IMR-90 (cell line): Measurements from ENCODE around the gene SLC6A13. TPM values are rescaled to one million over a fixed set of nuclear protein-coding genes. Genes with fewer than 3 reads are reported as not detected.

Experiments used
- ATAC-seq: fragments of 200-7000 bp; cut with Tn5 transposase; 2 replicates; pipeline ENCODE4 v1.9.1; 2020; ENCODE audit warnings: low read depth, mild to moderate bottlenecking, moderate library complexity
- BruUV-seq: library from RNA; stranded (reverse); fragments of 400-500 nt; replicated peaks from 2 replicates; lab custom pipeline; 2021; lab: Mats Ljungman, UMichigan
- CTCF ChIA-PET: fragments of 300-600 bp; formaldehyde crosslinking; extraction: SDS; loops from one replicate; lab custom pipeline; 2021; ENCODE audit warnings: antibody characterized with exemption; lab: Yijun Ruan, JAX
- POLR2A ChIA-PET: fragments of 300-600 bp; sonication (Branson Sonifier 250); formaldehyde crosslinking; loops from one replicate; lab custom pipeline; 2022; ENCODE audit warnings: antibody characterized with exemption; ENCODE audit not compliant: unreplicated experiment; lab: Charles Lee
- DNase-seq: peaks from one replicate; pipeline ENCODE4 v3.0.0; 2013
- H2AFZ ChIP-seq: replicated peaks from 2 replicates; pipeline ENCODE3; 2013; ENCODE audit warnings: low read length, mild to moderate bottlenecking; ENCODE audit not compliant: poor library complexity
- H2AK5ac ChIP-seq: 2 replicates; pipeline ENCODE4 v1.6.1; 2013; ENCODE audit warnings: low read depth, low read length, inconsistent platforms
- H2AK9ac ChIP-seq: replicated peaks from 2 replicates; pipeline ENCODE3; 2013; ENCODE audit warnings: mild to moderate bottlenecking, low read depth, low read length, moderate library complexity; ENCODE audit not compliant: poor library complexity
- H2BK120ac ChIP-seq: 2 replicates; pipeline ENCODE4 v1.6.1; 2013; ENCODE audit warnings: low read depth, low read length, inconsistent platforms
- H2BK15ac ChIP-seq: 3 replicates; pipeline ENCODE4 v1.6.1; 2013; ENCODE audit warnings: low read depth, low read length, inconsistent platforms
- H2BK20ac ChIP-seq: 2 replicates; pipeline ENCODE4 v1.6.1; 2013; ENCODE audit warnings: low read depth, mild to moderate bottlenecking, inconsistent platforms, low read length, moderate library complexity
- H2BK5ac ChIP-seq: 2 replicates; pipeline ENCODE4 v1.6.1; 2013; ENCODE audit warnings: mild to moderate bottlenecking, low read depth, low read length, inconsistent platforms; ENCODE audit not compliant: poor library complexity, severe bottlenecking
- H3K14ac ChIP-seq: replicated peaks from 2 replicates; pipeline ENCODE4 v1.6.1; 2013; ENCODE audit warnings: low read depth, low read length, inconsistent platforms
- H3K18ac ChIP-seq: 2 replicates; pipeline ENCODE4 v1.6.1; 2013; ENCODE audit warnings: low read depth, low read length, control low read depth
- H3K23ac ChIP-seq: 2 replicates; pipeline ENCODE4 v1.6.1; 2013; ENCODE audit warnings: low read depth, low read length, inconsistent platforms
- H3K27ac ChIP-seq: 2 replicates; pipeline ENCODE4 v1.5.1; 2013; ENCODE audit warnings: mild to moderate bottlenecking, control low read depth, low read length; ENCODE audit not compliant: insufficient read depth
- H3K27me3 ChIP-seq: 2 replicates; pipeline ENCODE4 v1.6.1; 2013; ENCODE audit warnings: low read length; ENCODE audit not compliant: control insufficient read depth, insufficient read depth
- H3K36me3 ChIP-seq: 2 replicates; pipeline ENCODE4 v1.6.1; 2013; ENCODE audit warnings: low read length, mixed read lengths; ENCODE audit not compliant: control insufficient read depth, insufficient read depth
- H3K4ac ChIP-seq: 2 replicates; pipeline ENCODE4 v1.6.1; 2013; ENCODE audit warnings: low read depth, low read length, inconsistent platforms
- H3K4me1 ChIP-seq: 2 replicates; pipeline ENCODE4 v1.6.1; 2013; ENCODE audit warnings: low read length, mixed read lengths; ENCODE audit not compliant: control insufficient read depth, insufficient read depth
- H3K4me2 ChIP-seq: 2 replicates; pipeline ENCODE4 v1.6.1; 2013; ENCODE audit warnings: low read depth, mild to moderate bottlenecking, control low read depth, low read length, moderate library complexity
- H3K4me3 ChIP-seq: 2 replicates; pipeline ENCODE4 v1.5.1; 2013; ENCODE audit warnings: low read depth, mild to moderate bottlenecking, control low read depth, low read length, moderate library complexity; ENCODE audit not compliant: insufficient read depth
- H3K56ac ChIP-seq: 2 replicates; pipeline ENCODE4 v1.6.1; 2013; ENCODE audit warnings: low read length, inconsistent platforms; ENCODE audit not compliant: insufficient read depth; ENCODE audit errors: extremely low read depth
- H3K79me1 ChIP-seq, 2 experiments: 2 replicates each; pipeline ENCODE4 v1.6.1; 2013; ENCODE audit warnings: low read length in 2 of 2, inconsistent platforms in 1 of 2, low read depth in 1 of 2
- H3K9ac ChIP-seq: 2 replicates; pipeline ENCODE4 v1.6.1; 2013; ENCODE audit warnings: low read depth, low read length, control low read depth
- H3K9me1 ChIP-seq: 2 replicates; pipeline ENCODE4 v1.6.1; 2013; ENCODE audit warnings: low read length, inconsistent platforms; ENCODE audit not compliant: insufficient read depth
- H3K9me3 ChIP-seq: 2 replicates; pipeline ENCODE4 v1.6.1; 2013; ENCODE audit warnings: low read length; ENCODE audit not compliant: control insufficient read depth, insufficient read depth
- H4K20me1 ChIP-seq: 2 replicates; pipeline ENCODE4 v1.6.1; 2013; ENCODE audit warnings: low read length, inconsistent platforms; ENCODE audit not compliant: insufficient read depth
- H4K5ac ChIP-seq: 2 replicates; pipeline ENCODE4 v1.6.1; 2013; ENCODE audit warnings: mild to moderate bottlenecking, low read depth, low read length, control low read depth
- H4K8ac ChIP-seq, 2 experiments: 2 replicates each; pipeline ENCODE4 v1.6.1; 2013; ENCODE audit warnings: low read depth in 2 of 2, low read length in 2 of 2, control low read depth in 1 of 2, inconsistent platforms in 1 of 2
- H4K91ac ChIP-seq: 2 replicates; pipeline ENCODE4 v1.6.1; 2013; ENCODE audit warnings: low read depth, low read length, inconsistent platforms; ENCODE audit not compliant: insufficient read depth
- BHLHE40 ChIP-seq: fragments of 150-350 bp; IDR thresholded peaks from 2 replicates; pipeline ENCODE4 v1.6.1; 2016; ENCODE audit warnings: mild to moderate bottlenecking, low read depth, low read length
- RAD21 ChIP-seq: IDR thresholded peaks from 2 replicates; pipeline ENCODE4 v1.6.1; 2012; ENCODE audit warnings: low read length, improper control_type of control experiment
- WGBS, 2 experiments: methylation state at CpG; one replicate each; pipeline versions ENCODE4 v1.1.5 to v1.1.7; 2013; ENCODE audit warnings: missing lambda C conversion rate in 2 of 2; ENCODE audit not compliant: insufficient read length in 1 of 2; ENCODE audit errors: extremely low coverage in 2 of 2; 5-methylcytosine and 5-hydroxymethylcytosine counted together
- dilution Hi-C: fragments of 300-500 bp; cut with HindIII; formaldehyde crosslinking; loops from one replicate; pipeline ENCODE4 v1.14.3; 2018; ENCODE audit warnings: low sequenced_read_pairs; ENCODE audit not compliant: unreplicated experiment
- in situ Hi-C: fragments of 300-500 bp; cut with MboI; formaldehyde crosslinking; loops from 3 replicates; pipeline ENCODE4 v1.14.3; 2019; ENCODE audit warnings: low sequenced_read_pairs, inconsistent platforms, mixed read lengths
- intact Hi-C: fragments of 100-400 bp; cut with micrococcal nuclease; formaldehyde crosslinking; loops from 2 replicates; pipeline ENCODE4 v1.10.0; 2022
- polyA plus RNA-seq, 3 experiments: library from polyadenylated mRNA; depleted of rRNA; stranded (reverse); fragments of >200 nt; gene quantifications; 2 replicates each; pipeline ENCODE4 v1.2.3, GENCODE V29; 2012; ENCODE audit warnings: low replicate concordance in 1 of 3
- total RNA-seq: library from RNA; depleted of rRNA; stranded (reverse); fragments of >200 nt; gene quantifications from 2 replicates; pipeline ENCODE4 v1.2.3, GENCODE V29; 2012

Gene SLC6A13
- total and polyA plus RNA-seq, 2 of the 4 experiments (the other 2 are of a cell fraction) = under 0.01 to 0.10 TPM

DNA sequence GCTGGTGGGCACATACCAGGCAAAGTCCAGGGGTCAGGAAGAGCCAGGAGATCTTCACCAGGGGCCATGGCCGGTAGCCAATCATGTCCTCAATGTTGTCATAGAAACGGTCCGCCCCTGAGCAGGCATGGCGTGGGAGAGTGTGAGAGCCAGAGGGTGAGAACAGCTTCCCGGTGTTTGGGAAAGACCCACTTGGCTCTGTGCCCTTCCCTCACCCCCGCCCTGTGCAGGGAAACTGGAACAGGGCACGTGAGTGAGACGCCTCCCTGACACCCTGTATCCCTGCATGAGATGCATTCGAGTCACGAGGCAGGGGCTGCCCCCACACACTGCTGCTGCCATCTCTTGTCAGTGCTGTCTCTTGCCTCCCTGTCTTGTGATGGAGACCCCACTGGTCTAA is 69.4 kb downstream of the SLC6A13 start:
- no peak overlapping the region for H2BK15ac ChIP-seq
- H3K4me1 ChIP-seq = 0 out of 2 replicates have a peak, but pooled peaks cover 2% of the 10 kb centered on the region
- H4K20me1 ChIP-seq = no peaks in the 10 kb centered on the region
- dilution Hi-C loops = no loop called here
- intact Hi-C loops = no loop called here
- no peak overlapping the region for H3K4me3 ChIP-seq
- DNase-seq = no peak
- H4K8ac ChIP-seq = no peak overlapping the region
- CTCF ChIA-PET = no interaction called here
- no peak overlapping the region for H3K9ac ChIP-seq
- H2AFZ ChIP-seq = no peak overlapping the region
- no peak for ATAC-seq
- no peak overlapping the region for H4K5ac ChIP-seq
- H3K4ac ChIP-seq = no peak overlapping the region
- no TSS peak for BruUV-seq
- H3K79me1 ChIP-seq = no peaks in the 10 kb centered on the region
- H3K36me3 ChIP-seq = no peaks in the 10 kb centered on the region
- H2BK20ac ChIP-seq = no peak overlapping the region
- H3K27me3 ChIP-seq = peaks cover 58% of the 10 kb centered on the region
- in situ Hi-C loops = no loop called here
- POLR2A ChIA-PET = no interaction called here
- H3K4me2 ChIP-seq = no peak overlapping the region
- H3K9me1 ChIP-seq = no peaks in the 10 kb centered on the region
- H2AK9ac ChIP-seq = no peak overlapping the region
- no peak overlapping the region for H2BK5ac ChIP-seq
- no peak overlapping the region for H4K91ac ChIP-seq
- no peak overlapping the region for H3K14ac ChIP-seq
- peak; percentile 77 for TF ChIP-seq BHLHE40
- no peak for TF ChIP-seq RAD21
- H2BK120ac ChIP-seq = no peak overlapping the region
- no peak overlapping the region for H3K23ac ChIP-seq
- H3K18ac ChIP-seq = no peak overlapping the region
- H2AK5ac ChIP-seq = no peak overlapping the region
- H3K56ac ChIP-seq = no peak overlapping the region
- WGBS, 2 experiments = no CpG with 5 or more reads among the region's 10 CpGs
- H3K9me3 ChIP-seq = peaks cover 2% of the 10 kb centered on the region; the same call in 1 of the 2 replicates
- H3K27ac ChIP-seq = no peak overlapping the region
